Measurements from ENCODE around the gene PTBP3.
A peak's percentile ranks its signal among the peaks of the same experiment; 100 is the strongest.

Gene PTBP3

GRCh38 chr9:112245126-112245525, 88.3 kb downstream of the PTBP3 start:
- Mint-ChIP-seq H3K9me3 (ENCODE audit: low read depth) (no peaks in the 10 kb centered on the region), H3K4me3 (no peak overlapping the region), H3K27me3 (no peaks in the 10 kb centered on the region), H3K36me3 (peaks cover 20% of the 10 kb centered on the region), H3K27ac (no peak overlapping the region), H3K4me1 (ENCODE audit: low read depth) (peaks cover 19% of the 10 kb centered on the region)

GRCh38 chr9:112242147-112242804, 91.1 kb downstream of the PTBP3 start:
- no peaks in the 10 kb centered on the region for H3K9me3 Mint-ChIP-seq (ENCODE audit: low read depth)
- H3K4me1 Mint-ChIP-seq (ENCODE audit: low read depth): peaks cover 3% of the 10 kb centered on the region
- no peaks in the 10 kb centered on the region for H3K27me3 Mint-ChIP-seq
- H3K36me3 Mint-ChIP-seq: peaks cover 21% of the 10 kb centered on the region
- H3K4me3 Mint-ChIP-seq: no peak overlapping the region
- H3K27ac Mint-ChIP-seq: no peak overlapping the region

GRCh38 chr9:112241491-112241890, 91.9 kb downstream of the PTBP3 start:
- H3K27ac Mint-ChIP-seq: no peak overlapping the region
- H3K9me3 Mint-ChIP-seq (ENCODE audit: low read depth): no peaks in the 10 kb centered on the region
- no peaks in the 10 kb centered on the region for H3K27me3 Mint-ChIP-seq
- peaks cover 3% of the 10 kb centered on the region for H3K4me1 Mint-ChIP-seq (ENCODE audit: low read depth)
- no peak overlapping the region for H3K4me3 Mint-ChIP-seq
- H3K36me3 Mint-ChIP-seq: peaks cover 21% of the 10 kb centered on the region

GRCh38 chr9:112239708-112240107, 93.7 kb downstream of the PTBP3 start:
- no peaks in the 10 kb centered on the region for H3K27me3 Mint-ChIP-seq
- H3K9me3 Mint-ChIP-seq (ENCODE audit: low read depth): no peaks in the 10 kb centered on the region
- H3K4me1 Mint-ChIP-seq (ENCODE audit: low read depth): peaks cover 3% of the 10 kb centered on the region
- H3K36me3 Mint-ChIP-seq: peaks cover 18% of the 10 kb centered on the region
- no peak overlapping the region for H3K4me3 Mint-ChIP-seq
- no peak overlapping the region for H3K27ac Mint-ChIP-seq

- Mint-ChIP-seq H3K36me3 (peaks cover 19% of the 10 kb centered on the region), H3K4me1 (ENCODE audit: low read depth) (peaks cover 5% of the 10 kb centered on the region), H3K9me3 (ENCODE audit: low read depth) (no peaks in the 10 kb centered on the region), H3K4me3 (no peak overlapping the region), H3K27me3 (no peaks in the 10 kb centered on the region), H3K27ac (no peak overlapping the region)
These were observed 94.1 kb downstream of the PTBP3 start for GRCh38 chr9:112239284-112239683.

GRCh38 chr9:112234779-112235178, 98.6 kb downstream of the PTBP3 start:
- Mint-ChIP-seq H3K4me1 (ENCODE audit: low read depth) (peaks cover 10% of the 10 kb centered on the region), H3K27me3 (no peaks in the 10 kb centered on the region), H3K36me3 (peaks cover 11% of the 10 kb centered on the region), H3K27ac (no peak overlapping the region), H3K9me3 (ENCODE audit: low read depth) (no peaks in the 10 kb centered on the region), H3K4me3 (no peak overlapping the region)

- Mint-ChIP-seq H3K36me3 (peaks cover 12% of the 10 kb centered on the region), H3K4me3 (no peak overlapping the region), H3K9me3 (ENCODE audit: low read depth) (no peaks in the 10 kb centered on the region), H3K4me1 (ENCODE audit: low read depth) (peaks cover 10% of the 10 kb centered on the region), H3K27me3 (no peaks in the 10 kb centered on the region), H3K27ac (no peak overlapping the region)
These were observed 99.7 kb downstream of the PTBP3 start for GRCh38 chr9:112233769-112234168.

GRCh38 chr9:112232233-112232632, 101.2 kb downstream of the PTBP3 start:
- Mint-ChIP-seq H3K27me3 (no peaks in the 10 kb centered on the region), H3K9me3 (ENCODE audit: low read depth) (no peaks in the 10 kb centered on the region), H3K36me3 (peaks cover 14% of the 10 kb centered on the region), H3K27ac (no peak overlapping the region), H3K4me3 (no peak overlapping the region), H3K4me1 (ENCODE audit: low read depth) (peaks cover 7% of the 10 kb centered on the region)

GRCh38 chr9:112226091-112226490, 107.3 kb downstream of the PTBP3 start:
- H3K4me1 Mint-ChIP-seq (ENCODE audit: low read depth): peaks cover 1% of the 10 kb centered on the region
- peaks cover 24% of the 10 kb centered on the region for H3K36me3 Mint-ChIP-seq
- no peaks in the 10 kb centered on the region for H3K9me3 Mint-ChIP-seq (ENCODE audit: low read depth)
- no peaks in the 10 kb centered on the region for H3K27me3 Mint-ChIP-seq
- H3K27ac Mint-ChIP-seq: peak overlapping the region; percentile 41
- H3K4me3 Mint-ChIP-seq: no peak overlapping the region

GRCh38 chr9:112224401-112225289, 108.8 kb downstream of the PTBP3 start:
- no peaks in the 10 kb centered on the region for H3K27me3 Mint-ChIP-seq
- H3K36me3 Mint-ChIP-seq: peaks cover 20% of the 10 kb centered on the region
- H3K4me3 Mint-ChIP-seq: no peak overlapping the region
- peak overlapping the region; percentile 19 for H3K27ac Mint-ChIP-seq
- H3K4me1 Mint-ChIP-seq (ENCODE audit: low read depth): peaks cover 4% of the 10 kb centered on the region
- no peaks in the 10 kb centered on the region for H3K9me3 Mint-ChIP-seq (ENCODE audit: low read depth)

- Mint-ChIP-seq H3K4me1 (ENCODE audit: low read depth) (peaks cover 22% of the 10 kb centered on the region), H3K9me3 (ENCODE audit: low read depth) (no peaks in the 10 kb centered on the region), H3K27ac (peak overlapping the region; percentile 25), H3K4me3 (no peak overlapping the region), H3K36me3 (peaks cover 26% of the 10 kb centered on the region), H3K27me3 (no peaks in the 10 kb centered on the region)
These were observed 114.5 kb downstream of the PTBP3 start for GRCh38 chr9:112218908-112219307.

- Mint-ChIP-seq H3K27me3 (no peaks in the 10 kb centered on the region), H3K36me3 (peaks cover 45% of the 10 kb centered on the region), H3K9me3 (ENCODE audit: low read depth) (peaks cover 3% of the 10 kb centered on the region), H3K4me1 (ENCODE audit: low read depth) (peaks cover 2% of the 10 kb centered on the region), H3K27ac (no peak overlapping the region), H3K4me3 (no peak overlapping the region)
These were observed 120.5 kb downstream of the PTBP3 start for GRCh38 chr9:112212926-112213325.

GRCh38 chr9:112207451-112207850, 126.0 kb downstream of the PTBP3 start:
- Mint-ChIP-seq H3K9me3 (ENCODE audit: low read depth) (peaks cover 12% of the 10 kb centered on the region), H3K27me3 (no peaks in the 10 kb centered on the region), H3K36me3 (peaks cover 49% of the 10 kb centered on the region), H3K27ac (no peak overlapping the region), H3K4me1 (ENCODE audit: low read depth) (no peaks in the 10 kb centered on the region), H3K4me3 (no peak overlapping the region)

GRCh38 chr9:112203536-112203935, 129.9 kb downstream of the PTBP3 start:
- H3K4me3 Mint-ChIP-seq: no peak overlapping the region

GRCh38 chr9:112200711-112201110, 132.7 kb downstream of the PTBP3 start:
- H3K4me3 Mint-ChIP-seq: no peak overlapping the region
- H3K27me3 Mint-ChIP-seq: no peaks in the 10 kb centered on the region
- no peaks in the 10 kb centered on the region for H3K4me1 Mint-ChIP-seq (ENCODE audit: low read depth)
- peaks cover 12% of the 10 kb centered on the region for H3K36me3 Mint-ChIP-seq
- peaks cover 6% of the 10 kb centered on the region for H3K9me3 Mint-ChIP-seq (ENCODE audit: low read depth)
- H3K27ac Mint-ChIP-seq: no peak overlapping the region

More at GRCh38 chr9:112203536-112203935, 129.9 kb downstream of the PTBP3 start:
- Mint-ChIP-seq H3K9me3 (ENCODE audit: low read depth) (peaks cover 12% of the 10 kb centered on the region), H3K4me1 (ENCODE audit: low read depth) (no peaks in the 10 kb centered on the region), H3K27ac (no peak overlapping the region), H3K36me3 (peaks cover 28% of the 10 kb centered on the region), H3K27me3 (no peaks in the 10 kb centered on the region)
